GM19099 (cell line): Measurements from ENCODE around the gene SORL1-AS1.

Experiments used
- POLR2A ChIP-seq: IDR thresholded peaks from 3 replicates; pipeline ENCODE4 v1.6.1; 2011; ENCODE audit warnings: low read depth; ENCODE audit not compliant: insufficient read length; ENCODE audit errors: extremely low read depth

SORL1-AS1 gene

DNA sequence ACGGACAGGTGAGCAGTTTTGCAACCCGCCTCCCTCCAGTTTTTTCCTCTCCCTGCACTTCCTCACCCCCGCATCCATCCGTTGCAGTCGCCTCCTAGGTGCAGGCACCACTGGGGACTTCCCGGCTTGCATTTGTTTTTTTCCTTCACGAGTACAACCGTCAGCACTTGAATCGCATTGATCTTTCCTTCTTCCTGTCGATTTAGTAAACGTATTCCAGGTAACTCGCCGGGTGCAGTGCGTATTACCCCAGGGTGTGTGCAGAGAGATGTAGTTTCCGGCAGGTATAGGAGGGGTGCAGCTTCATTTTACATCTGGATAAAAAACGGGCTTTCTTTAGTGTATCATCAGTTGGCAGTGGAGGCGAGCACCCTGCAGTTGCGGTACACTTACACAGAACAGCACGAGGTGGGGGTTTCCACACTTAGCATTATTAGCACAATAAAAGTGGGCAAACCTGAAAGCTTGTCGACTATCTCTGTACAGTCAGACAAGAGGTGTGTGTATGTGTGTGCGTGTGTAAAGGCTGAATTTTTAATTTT lies at the start of gene SORL1-AS1:
TSS of gene SORL1-AS1 (minus strand) at position 359 of the 542 bp plus-strand sequence.
- TF ChIP-seq POLR2A, result peak; percentile 57

DNA sequence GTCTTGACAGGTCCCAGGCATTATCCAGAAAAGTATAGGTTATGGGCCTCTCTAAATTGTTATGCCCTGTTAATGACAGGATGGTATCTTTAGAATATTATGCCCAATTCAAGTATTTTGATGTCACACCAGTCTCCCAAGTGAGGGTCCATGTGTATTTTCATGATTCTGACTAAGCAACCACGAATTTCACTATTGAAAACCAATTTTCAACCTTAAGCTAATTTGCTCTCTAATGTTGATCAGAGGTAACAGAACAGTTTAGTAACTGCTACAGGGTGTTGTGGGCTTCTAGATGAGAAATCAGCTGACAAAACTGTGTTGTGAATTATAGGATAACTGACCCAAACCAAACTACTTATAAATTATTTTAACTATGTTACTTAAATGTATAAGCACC lies 48.0 kb upstream of the SORL1-AS1 start:
- TF ChIP-seq POLR2A, result no peak

DNA sequence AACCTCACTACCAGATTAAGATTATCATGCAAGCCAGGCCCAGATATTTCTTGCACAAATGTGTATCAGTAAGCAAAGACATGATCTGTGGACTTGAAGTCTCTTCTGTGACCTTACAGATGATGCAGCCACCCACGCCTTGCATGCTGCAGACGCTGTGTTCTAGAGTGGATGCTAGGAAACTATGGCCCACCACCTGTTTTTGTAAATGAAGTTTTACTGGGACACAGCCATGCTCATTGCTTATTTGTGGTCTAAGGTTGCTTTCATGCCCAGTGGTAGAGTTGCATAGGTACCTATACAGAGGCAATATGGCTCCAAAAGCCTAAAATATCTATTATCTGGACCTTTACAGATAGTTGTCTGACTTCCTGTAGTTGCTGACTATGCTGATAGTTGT lies 47.5 kb upstream of the SORL1-AS1 start:
- TF ChIP-seq POLR2A, result no peak

DNA sequence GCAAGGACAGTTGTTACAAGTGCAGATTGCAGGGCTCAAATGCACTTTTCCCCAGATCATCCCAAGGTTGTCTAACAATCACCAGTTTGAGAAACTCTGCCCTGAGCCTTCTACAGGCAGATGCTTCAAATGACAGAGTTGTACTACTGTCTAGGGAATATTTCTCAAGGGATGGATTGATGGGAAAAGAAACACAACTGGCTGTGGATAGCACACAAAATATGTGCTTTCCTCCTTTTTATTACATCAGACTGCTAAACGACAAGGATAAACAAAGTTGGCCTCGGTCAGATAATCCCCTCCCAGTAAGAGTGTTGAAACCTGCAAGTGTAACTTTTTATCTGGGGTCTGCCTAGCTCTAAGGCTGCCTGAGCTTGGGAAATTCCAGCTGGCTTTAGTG lies 46.6 kb upstream of the SORL1-AS1 start:
- no peak for TF ChIP-seq POLR2A

DNA sequence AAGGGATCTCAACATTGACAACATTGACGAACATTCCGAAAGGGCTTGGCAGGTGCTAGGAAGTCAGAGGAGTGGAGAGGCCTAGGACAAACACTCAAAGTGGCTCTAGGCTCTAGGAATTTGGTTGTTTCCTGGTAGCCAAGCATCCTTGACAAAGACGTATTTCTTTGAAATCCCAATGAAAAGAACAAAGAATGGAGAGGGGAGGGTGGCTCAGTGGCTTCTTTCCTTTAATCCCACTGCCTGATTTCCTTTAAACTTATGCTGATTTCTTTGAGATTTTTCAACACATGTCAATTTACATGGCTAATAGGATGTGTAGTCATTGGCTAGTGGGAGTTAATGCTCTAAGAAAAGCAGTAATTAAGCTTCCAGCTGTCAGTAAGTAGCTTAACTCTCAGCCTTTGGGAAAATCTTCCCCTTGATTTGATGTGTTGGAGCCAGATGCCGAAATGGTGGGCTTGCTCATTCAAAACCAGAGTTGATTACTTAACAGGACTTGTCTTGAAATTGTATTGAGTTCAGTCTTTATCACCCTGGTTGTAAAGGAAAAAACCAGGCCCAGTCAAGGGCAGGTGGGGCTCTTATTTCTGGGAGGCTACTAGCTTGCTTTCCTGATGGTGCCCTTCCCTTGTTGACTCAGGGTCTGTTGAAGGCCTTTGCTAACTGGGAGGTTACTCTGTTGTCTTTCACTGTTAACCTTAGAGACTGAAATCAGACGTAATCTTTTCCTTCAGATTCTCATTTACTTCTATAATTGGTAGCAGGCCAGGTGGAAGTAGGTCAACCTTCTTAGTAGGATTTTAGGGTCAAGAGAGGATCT lies 44.6 kb upstream of the SORL1-AS1 start:
- TF ChIP-seq POLR2A, result no peak

DNA sequence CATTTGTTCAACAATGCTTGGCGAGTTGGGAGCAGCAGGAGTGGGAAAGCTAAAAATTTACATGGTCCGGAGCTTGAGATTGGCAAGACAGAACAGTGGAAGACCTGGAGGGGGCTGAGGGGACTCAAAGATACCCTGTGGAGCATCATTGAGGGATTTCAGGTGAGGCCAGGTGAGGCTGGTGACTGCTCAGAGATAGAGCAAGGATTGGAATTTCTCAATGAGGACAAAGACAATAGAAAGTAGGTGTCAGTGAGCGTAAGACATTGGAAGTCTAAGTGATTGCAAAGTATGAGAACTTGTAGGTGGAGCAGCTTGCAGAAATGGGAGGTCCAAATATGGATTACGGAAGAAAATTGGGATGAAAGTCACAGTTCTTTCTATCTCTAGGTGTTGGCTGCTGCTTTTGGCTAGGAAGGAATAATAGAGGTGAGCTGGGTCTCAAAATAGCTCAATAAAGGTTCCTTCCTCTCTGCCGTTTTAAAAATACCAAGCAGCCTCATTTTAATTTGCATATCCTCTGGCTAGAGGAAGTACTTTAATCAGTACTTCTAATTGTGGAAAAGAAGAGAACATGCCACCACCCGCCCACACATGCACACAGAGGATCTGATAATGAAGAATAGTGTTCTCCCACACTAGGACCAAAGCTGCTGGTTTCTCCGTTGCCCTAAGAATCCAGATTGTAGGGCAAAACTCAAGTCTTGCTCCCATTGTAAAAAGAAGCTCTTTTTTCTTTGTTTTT lies 41.8 kb upstream of the SORL1-AS1 start:
- TF ChIP-seq POLR2A, result no peak

DNA sequence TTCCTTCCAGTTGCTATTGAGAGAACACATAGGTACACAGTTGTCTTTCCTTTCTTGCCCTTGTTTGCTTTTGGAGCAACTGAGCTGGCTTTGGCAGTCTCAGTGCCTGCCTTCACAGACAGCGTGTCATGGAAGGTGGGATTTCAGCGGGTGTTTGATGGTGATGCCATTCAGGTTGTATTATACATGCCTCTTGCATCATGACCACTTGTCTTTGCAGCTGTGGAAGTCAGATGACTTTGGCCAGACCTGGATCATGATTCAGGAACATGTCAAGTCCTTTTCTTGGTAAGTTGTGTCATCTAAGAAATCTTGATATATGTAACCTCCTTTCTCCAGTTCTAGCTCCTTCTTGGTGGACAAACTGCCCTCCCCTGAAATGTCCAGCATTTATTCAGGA lies 37.1 kb upstream of the SORL1-AS1 start:
- no peak for TF ChIP-seq POLR2A

DNA sequence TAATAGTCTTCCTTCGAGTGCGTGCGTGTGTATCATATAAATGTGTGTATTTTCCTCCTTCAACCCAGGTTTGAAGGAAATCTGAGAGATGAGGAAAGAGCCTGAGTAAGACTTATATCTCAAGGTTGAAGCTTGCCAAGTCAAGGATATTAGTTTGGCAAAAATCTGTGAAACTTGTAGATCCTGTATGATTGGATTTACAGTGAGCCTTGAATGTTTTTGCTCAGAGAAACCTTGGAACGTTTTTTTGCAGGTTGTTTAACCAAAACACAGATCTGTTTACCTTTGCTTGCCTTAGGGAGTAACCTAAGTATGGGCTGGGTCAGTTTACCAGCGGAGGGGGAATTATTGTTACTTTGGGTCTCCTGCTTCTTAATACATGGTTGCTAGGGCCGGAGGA lies 35.9 kb upstream of the SORL1-AS1 start:
- no peak for TF ChIP-seq POLR2A

DNA sequence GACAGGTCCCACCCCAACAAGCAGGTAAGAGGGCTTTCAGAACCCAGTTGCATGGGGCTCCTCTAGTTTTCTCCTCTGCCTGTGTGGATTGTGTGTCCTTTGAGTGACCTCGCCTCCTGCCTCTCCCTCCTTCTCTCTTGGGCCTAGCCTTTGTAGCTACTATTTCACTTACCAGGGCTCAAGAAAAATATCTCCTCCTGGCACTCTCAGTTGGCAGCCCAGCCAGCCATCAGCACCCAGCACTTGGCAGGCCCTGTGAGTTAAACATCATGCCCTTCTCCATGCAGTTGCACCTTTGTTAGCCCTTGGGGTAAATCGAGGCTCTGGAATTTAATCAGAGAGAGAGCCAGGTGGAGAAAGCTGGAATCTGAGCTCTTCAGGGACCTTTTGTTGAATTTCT lies 35.4 kb upstream of the SORL1-AS1 start:
- TF ChIP-seq POLR2A, result no peak

DNA sequence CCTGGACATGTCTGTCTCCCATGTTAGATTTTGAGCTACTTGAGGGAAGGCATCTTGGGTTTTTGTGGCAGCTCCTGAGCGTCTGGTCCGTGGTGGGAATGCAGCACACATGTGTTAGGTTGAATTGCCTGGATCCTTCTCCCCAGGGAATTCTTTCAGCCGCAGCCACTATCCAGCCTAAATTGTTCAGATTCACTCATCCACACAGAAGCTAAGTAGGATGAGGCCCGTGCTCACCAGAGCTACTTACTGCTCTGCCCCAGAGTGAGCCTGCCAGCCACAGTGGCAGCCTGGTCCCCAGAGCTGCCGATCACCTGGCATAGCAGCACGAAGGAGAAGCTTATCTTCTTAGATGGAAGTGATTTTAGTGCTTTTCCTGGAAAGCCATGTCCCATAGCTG lies 34.4 kb upstream of the SORL1-AS1 start:
- TF ChIP-seq POLR2A, result no peak

DNA sequence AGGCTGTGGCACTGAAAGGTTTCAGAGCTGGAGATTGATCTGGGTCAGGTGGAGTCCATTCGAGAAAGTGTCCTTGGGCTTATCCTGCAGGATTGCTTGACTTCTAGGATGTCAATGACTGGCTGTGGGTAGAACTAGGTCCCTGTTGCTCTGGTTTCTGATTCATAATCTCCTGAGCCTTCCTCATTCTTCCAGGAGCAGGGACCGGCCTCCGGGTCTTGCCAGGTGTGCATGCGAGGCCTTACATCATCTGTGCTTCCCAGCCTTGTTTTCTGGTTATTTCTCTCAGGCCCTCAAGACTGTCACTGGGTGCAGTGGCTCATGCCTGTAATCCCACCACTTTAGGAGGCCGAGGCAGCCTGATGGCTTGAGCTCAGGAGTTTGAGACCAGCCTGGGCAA lies 33.3 kb upstream of the SORL1-AS1 start:
- no peak for TF ChIP-seq POLR2A

DNA sequence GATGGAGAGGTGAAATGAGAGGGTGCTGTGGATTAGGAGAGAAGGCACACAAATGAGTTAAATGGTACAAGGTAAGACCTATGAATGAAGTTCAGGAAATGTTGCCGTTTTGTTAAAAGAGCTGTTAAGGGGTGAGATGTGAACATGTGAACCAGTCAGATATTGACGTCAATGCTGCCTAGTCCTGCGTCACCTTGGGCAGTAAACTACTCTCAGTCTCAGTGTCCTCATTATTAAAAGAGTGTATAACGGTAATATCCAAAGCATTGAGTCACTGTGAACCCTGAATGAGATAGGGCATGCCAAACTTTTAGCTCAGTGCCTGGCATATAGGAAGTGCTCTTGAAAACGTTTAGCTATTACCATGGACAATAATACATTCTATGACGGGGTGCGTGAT lies 32.4 kb upstream of the SORL1-AS1 start:
- TF ChIP-seq POLR2A, result no peak

DNA sequence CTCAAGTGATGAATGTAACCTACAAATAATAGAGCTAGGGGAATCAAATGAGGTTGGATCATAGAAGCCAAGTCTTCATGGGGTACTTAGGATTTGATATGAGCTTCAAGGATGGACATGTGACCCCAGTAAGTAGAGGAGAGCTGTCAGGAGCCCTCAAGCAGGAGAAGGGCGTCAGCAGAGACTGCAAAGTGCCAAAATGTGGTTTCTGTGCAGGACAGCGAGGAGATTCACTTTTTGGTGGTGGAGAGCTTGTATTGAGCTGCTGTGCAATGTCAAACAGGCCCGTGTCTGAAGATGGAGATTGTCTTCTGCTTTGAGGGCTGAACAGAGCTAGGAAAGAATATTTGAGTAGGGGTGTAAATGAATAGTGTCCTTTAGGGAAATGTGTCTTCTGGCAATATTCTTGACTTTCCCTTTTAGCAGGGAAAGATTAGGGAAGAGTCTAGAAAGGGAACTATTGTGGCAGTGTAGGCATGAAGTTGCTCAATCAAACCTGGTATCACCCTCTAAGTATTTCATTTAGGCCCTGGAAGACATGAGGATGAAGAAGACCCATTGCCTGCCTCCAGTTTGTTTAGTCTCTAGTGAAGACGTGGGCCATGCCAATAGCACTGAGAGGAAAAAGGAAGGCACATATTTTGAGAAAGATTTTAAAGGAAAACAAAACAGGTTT lies 31.2 kb upstream of the SORL1-AS1 start:
- no peak for TF ChIP-seq POLR2A

DNA sequence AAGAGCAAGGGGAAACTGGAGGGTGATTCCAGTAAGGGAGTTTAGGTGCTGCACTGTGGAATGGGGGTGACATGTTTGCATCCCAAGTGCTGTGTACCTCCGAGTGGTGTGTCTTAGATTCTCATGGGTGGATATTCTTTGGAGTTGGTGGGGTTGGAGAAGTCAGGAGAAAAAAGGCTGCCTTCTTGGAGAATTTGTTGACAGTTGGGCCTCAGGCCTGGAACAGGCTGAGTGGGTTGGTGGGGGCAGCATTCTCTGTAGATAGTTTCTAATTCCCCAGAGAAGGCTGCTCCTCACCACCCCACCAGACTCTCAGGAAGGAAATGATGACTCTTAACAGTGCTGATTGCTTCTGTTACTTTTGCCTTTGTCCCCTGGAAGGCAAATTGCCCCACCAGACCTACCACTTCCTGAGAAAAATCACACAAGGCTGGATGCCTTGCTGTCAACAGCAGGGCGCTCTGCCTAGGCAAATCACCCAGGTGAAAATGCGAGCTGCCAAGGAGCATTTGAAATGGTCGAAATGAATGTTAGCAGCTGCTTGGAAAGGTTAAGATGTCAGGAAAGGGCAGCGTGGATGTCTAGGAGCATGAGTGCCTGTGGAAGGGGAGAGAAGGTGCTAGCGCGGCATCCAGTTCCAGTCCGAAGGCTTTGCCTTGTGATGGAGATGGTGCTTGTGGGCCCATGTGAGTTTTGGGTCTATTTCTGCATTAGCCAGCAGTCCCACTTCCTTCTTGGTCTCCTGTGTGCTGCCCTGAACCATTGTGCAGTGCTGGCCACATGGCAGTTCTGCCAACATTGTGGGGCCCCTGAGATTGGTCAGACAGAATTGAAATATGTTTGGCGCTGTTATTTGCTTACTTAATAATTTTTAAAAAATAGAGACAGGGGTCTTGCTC lies 29.7 kb upstream of the SORL1-AS1 start:
- TF ChIP-seq POLR2A, result peak; percentile 49

DNA sequence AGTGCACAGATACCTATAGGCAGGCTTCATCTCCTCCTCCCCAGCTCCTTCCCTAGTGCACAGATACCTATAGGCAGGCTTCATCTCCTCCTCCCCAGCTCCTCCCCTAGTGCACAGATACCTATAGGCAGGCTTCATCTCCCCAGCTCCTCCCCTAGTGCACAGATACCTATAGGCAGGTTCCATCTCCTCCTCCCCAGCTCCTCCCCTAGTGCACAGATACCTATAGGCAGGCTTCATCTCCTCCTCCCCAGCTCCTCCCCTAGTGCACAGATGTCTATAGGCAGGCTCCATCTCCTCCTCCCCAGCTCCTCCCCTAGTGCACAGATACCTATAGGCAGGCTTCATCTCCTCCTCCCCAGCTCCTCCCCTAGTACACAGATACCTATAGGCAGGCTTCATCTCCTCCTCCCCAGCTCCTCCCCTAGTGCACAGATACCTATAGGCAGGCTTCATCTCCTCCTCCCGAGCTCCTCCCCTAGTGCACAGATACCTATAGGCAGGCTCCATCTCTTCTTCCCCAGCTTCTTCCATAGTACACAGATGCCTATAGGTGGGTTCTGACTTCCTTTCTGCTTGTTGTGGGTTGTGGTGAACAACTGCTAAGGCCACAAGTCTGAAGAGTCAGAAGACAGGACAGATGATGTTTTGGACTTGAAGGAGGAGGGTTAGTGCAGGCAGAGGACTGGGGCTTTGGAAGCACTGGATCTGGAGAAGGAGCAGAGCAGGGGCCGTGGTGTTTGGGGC lies 28.9 kb upstream of the SORL1-AS1 start:
- peak; percentile 21 for TF ChIP-seq POLR2A
